GM18951 (cell line): Measurements from ENCODE around the gene ZNF816.

Source experiments
- POLR2A ChIP-seq: IDR thresholded peaks from 4 replicates; pipeline ENCODE4 v1.6.1; 2011; ENCODE audit warnings: mild to moderate bottlenecking; ENCODE audit not compliant: insufficient read length, insufficient read depth; ENCODE audit errors: extremely low read depth
- in situ Hi-C: fragments of 300-500 bp; cut with MboI; formaldehyde crosslinking; loops from one replicate; pipeline ENCODE4 v1.12.0; 2022; ENCODE audit warnings: low sequenced_read_pairs, mixed read lengths, inconsistent platforms; ENCODE audit not compliant: unreplicated experiment

The ZNF816 gene

GRCh38 chr19:52962394-52963246 lies at the start of gene ZNF816:
Gene ZNF816, minus strand, starts transcription at chr19:52962881. Its CDS starts 6,792 bp downstream, at chr19:52956089.
- TF ChIP-seq POLR2A = peak; percentile 88
- in situ Hi-C loops = no loop called here

GRCh38 chr19:53012006-53012405 lies 49.3 kb upstream of the ZNF816 start:
- no peak for TF ChIP-seq POLR2A
- in situ Hi-C loops = no loop called here

- in situ Hi-C loops = no loop called here
These were observed 47.8 kb upstream of the ZNF816 start for GRCh38 chr19:53010494-53010893.

GRCh38 chr19:53008061-53008778 lies 45.5 kb upstream of the ZNF816 start:
- TF ChIP-seq POLR2A = no peak
- in situ Hi-C loops = no loop called here

More at GRCh38 chr19:53010494-53010893, 47.8 kb upstream of the ZNF816 start:
- TF ChIP-seq POLR2A = no peak

- in situ Hi-C loops = no loop called here
- no peak for TF ChIP-seq POLR2A
These were observed 44.9 kb upstream of the ZNF816 start for GRCh38 chr19:53007606-53008005.

- in situ Hi-C loops = no loop called here
These were observed 44.5 kb upstream of the ZNF816 start for GRCh38 chr19:53007200-53007599.

GRCh38 chr19:53004242-53004641 lies 41.6 kb upstream of the ZNF816 start:
- TF ChIP-seq POLR2A = no peak
- in situ Hi-C loops = no loop called here

More at GRCh38 chr19:53007200-53007599, 44.5 kb upstream of the ZNF816 start:
- no peak for TF ChIP-seq POLR2A

- in situ Hi-C loops = no loop called here
- no peak for TF ChIP-seq POLR2A
These were observed 39.8 kb upstream of the ZNF816 start for GRCh38 chr19:53002479-53002878.

GRCh38 chr19:52997975-52998374 lies 35.3 kb upstream of the ZNF816 start:
- TF ChIP-seq POLR2A = no peak
- in situ Hi-C loops = no loop called here

GRCh38 chr19:52995711-52996110 lies 33.0 kb upstream of the ZNF816 start:
- no peak for TF ChIP-seq POLR2A
- in situ Hi-C loops = no loop called here

- in situ Hi-C loops = no loop called here
- no peak for TF ChIP-seq POLR2A
These were observed 30.9 kb upstream of the ZNF816 start for GRCh38 chr19:52993342-52994178.

- TF ChIP-seq POLR2A = no peak
- in situ Hi-C loops = no loop called here
These were observed 29.7 kb upstream of the ZNF816 start for GRCh38 chr19:52992109-52993004.
